ENCODE data around the gene HBG1. TPM values are rescaled to one million over a fixed set of nuclear protein-coding genes. Genes with fewer than 3 reads are reported as not detected.
"Not testable (repeated sequence)": the region's sequence is repeated elsewhere in the genome, so short reads cannot be mapped to it uniquely, and the experiment has no call there.

Gene HBG1
- total RNA-seq (not detected), polyA plus RNA-seq (not detected)

GRCh38 chr11:5249807-5250396, at the start of gene HBG1:
TSS of gene HBG1 (minus strand) at chr11:5249857. CDS start at chr11:5249804, 53 bp downstream.
- POLR2A ChIA-PET (ENCODE audit: partially characterized antibody); DNase-seq; intact Hi-C loops (cut with micrococcal nuclease); H3K36me3 Mint-ChIP-seq; H3K27ac Mint-ChIP-seq; H3K9me3 Mint-ChIP-seq; H3K27ac ChIP-seq (ENCODE audit: low read depth, low read length); H3K36me3 ChIP-seq (ENCODE audit: insufficient read depth, low read length); H3K4me1 ChIP-seq (ENCODE audit: insufficient read depth, low read length); H3K4me3 ChIP-seq (ENCODE audit: low read length in 2 of 2); H3K4me3 Mint-ChIP-seq; H3K27me3 Mint-ChIP-seq; CTCF ChIA-PET (ENCODE audit: partially characterized antibody); H3K9me3 ChIP-seq (ENCODE audit: control insufficient read depth in 1 of 2, low read length in 2 of 2); H3K27me3 ChIP-seq (ENCODE audit: insufficient read depth, low read length); H3K4me1 Mint-ChIP-seq: not testable (repeated sequence)

- Mint-ChIP-seq H3K27me3 (peaks cover 4 to 5% of the 10 kb centered on the region in 2 donors), H3K27ac (no peak overlapping the region), H3K9me3 (peaks cover 0 to 3% (median 0%) of the 10 kb centered on the region in 8 donors), H3K4me3 (no peak overlapping the region), H3K4me1 (no peaks in the 10 kb centered on the region), H3K36me3 (no peaks in the 10 kb centered on the region)
- DNase-seq = no peak
- intact Hi-C loops (cut with micrococcal nuclease) = no loop called here
- no peak overlapping the region for H3K4me3 ChIP-seq (ENCODE audit: low read length in 2 of 2)
- no peaks in the 10 kb centered on the region for H3K27me3 ChIP-seq (ENCODE audit: insufficient read depth, low read length)
- H3K36me3 ChIP-seq (ENCODE audit: insufficient read depth, low read length) = no peaks in the 10 kb centered on the region
- H3K9me3 ChIP-seq (ENCODE audit: control insufficient read depth in 1 of 2, low read length in 2 of 2) = no peaks in the 10 kb centered on the region
- ChIA-PET POLR2A (ENCODE audit: partially characterized antibody) (no interaction called here), CTCF (ENCODE audit: partially characterized antibody) (no interaction called here)
- H3K4me1 ChIP-seq (ENCODE audit: insufficient read depth, low read length) = no peaks in the 10 kb centered on the region
- no peak overlapping the region for H3K27ac ChIP-seq (ENCODE audit: low read depth, low read length)
Measured at GRCh38 chr11:5298451-5298850, 48.8 kb upstream of the HBG1 start.

- ChIA-PET POLR2A (ENCODE audit: partially characterized antibody) (no interaction called here), CTCF (ENCODE audit: partially characterized antibody) (no interaction called here)
- Mint-ChIP-seq H3K4me3 (no peak overlapping the region), H3K27me3 (peaks cover 4 to 5% of the 10 kb centered on the region in 2 donors), H3K4me1 (no peaks in the 10 kb centered on the region), H3K27ac (no peak overlapping the region), H3K9me3 (peaks cover 0 to 5% (median 0%) of the 10 kb centered on the region in 8 donors), H3K36me3 (no peaks in the 10 kb centered on the region)
- Histone ChIP-seq H3K4me1 (ENCODE audit: insufficient read depth, low read length) (no peaks in the 10 kb centered on the region), H3K27me3 (ENCODE audit: insufficient read depth, low read length) (no peaks in the 10 kb centered on the region), H3K27ac (ENCODE audit: low read depth, low read length) (no peak overlapping the region), H3K4me3 (ENCODE audit: low read length in 2 of 2) (no peak overlapping the region), H3K36me3 (ENCODE audit: insufficient read depth, low read length) (no peaks in the 10 kb centered on the region), H3K9me3 (ENCODE audit: control insufficient read depth in 1 of 2, low read length in 2 of 2) (no peaks in the 10 kb centered on the region)
- DNase-seq = no peak
- intact Hi-C loops (cut with micrococcal nuclease) = no loop called here
Measured at GRCh38 chr11:5297721-5298323, 48.2 kb upstream of the HBG1 start.

GRCh38 chr11:5294342-5294995, 44.8 kb upstream of the HBG1 start:
- H3K9me3 ChIP-seq (ENCODE audit: control insufficient read depth in 1 of 2, low read length in 2 of 2); intact Hi-C loops (cut with micrococcal nuclease); H3K36me3 ChIP-seq (ENCODE audit: insufficient read depth, low read length); CTCF ChIA-PET (ENCODE audit: partially characterized antibody); H3K4me1 Mint-ChIP-seq; H3K27ac Mint-ChIP-seq; H3K9me3 Mint-ChIP-seq; H3K27me3 Mint-ChIP-seq; H3K4me3 ChIP-seq (ENCODE audit: low read length in 2 of 2); H3K27me3 ChIP-seq (ENCODE audit: insufficient read depth, low read length); H3K36me3 Mint-ChIP-seq; H3K27ac ChIP-seq (ENCODE audit: low read depth, low read length); H3K4me3 Mint-ChIP-seq; H3K4me1 ChIP-seq (ENCODE audit: insufficient read depth, low read length); POLR2A ChIA-PET (ENCODE audit: partially characterized antibody): not testable (repeated sequence)
- DNase-seq = peak in 1 of 5 donors; percentile 30

GRCh38 chr11:5293028-5293427, 43.4 kb upstream of the HBG1 start:
- peaks cover 0 to 4% of the 10 kb centered on the region in 2 donors for H3K27me3 Mint-ChIP-seq
- no peaks in the 10 kb centered on the region for H3K36me3 ChIP-seq (ENCODE audit: insufficient read depth, low read length)
- H3K9me3 ChIP-seq (ENCODE audit: control insufficient read depth in 1 of 2, low read length in 2 of 2) = no peaks in the 10 kb centered on the region
- H3K4me3 ChIP-seq (ENCODE audit: low read length in 2 of 2) = no peak overlapping the region
- H3K27me3 ChIP-seq (ENCODE audit: insufficient read depth, low read length) = no peaks in the 10 kb centered on the region
- H3K27ac ChIP-seq (ENCODE audit: low read depth, low read length) = no peak overlapping the region
- H3K36me3 Mint-ChIP-seq = no peaks in the 10 kb centered on the region
- intact Hi-C loops (cut with micrococcal nuclease) = no loop called here
- peaks cover 0 to 4% (median under 1%) of the 10 kb centered on the region in 8 donors for H3K9me3 Mint-ChIP-seq
- H3K4me3 Mint-ChIP-seq = no peak overlapping the region
- ChIA-PET POLR2A (ENCODE audit: partially characterized antibody) (no interaction called here), CTCF (ENCODE audit: partially characterized antibody) (no interaction called here)
- no peaks in the 10 kb centered on the region for H3K4me1 ChIP-seq (ENCODE audit: insufficient read depth, low read length)
- H3K27ac Mint-ChIP-seq = no peak overlapping the region
- H3K4me1 Mint-ChIP-seq = no peaks in the 10 kb centered on the region
- no peak for DNase-seq

GRCh38 chr11:5291207-5291838, 41.7 kb upstream of the HBG1 start:
- Histone ChIP-seq H3K27me3 (ENCODE audit: insufficient read depth, low read length) (no peaks in the 10 kb centered on the region), H3K4me3 (ENCODE audit: low read length in 2 of 2) (no peak overlapping the region), H3K27ac (ENCODE audit: low read depth, low read length) (no peak overlapping the region), H3K36me3 (ENCODE audit: insufficient read depth, low read length) (no peaks in the 10 kb centered on the region), H3K4me1 (ENCODE audit: insufficient read depth, low read length) (no peaks in the 10 kb centered on the region), H3K9me3 (ENCODE audit: control insufficient read depth in 1 of 2, low read length in 2 of 2) (no peaks in the 10 kb centered on the region)
- ChIA-PET POLR2A (ENCODE audit: partially characterized antibody) (no interaction called here), CTCF (ENCODE audit: partially characterized antibody) (no interaction called here)
- H3K9me3 Mint-ChIP-seq = peaks cover 0 to 4% (median under 1%) of the 10 kb centered on the region in 8 donors
- intact Hi-C loops (cut with micrococcal nuclease) = no loop called here
- no peaks in the 10 kb centered on the region for H3K4me1 Mint-ChIP-seq
- H3K27me3 Mint-ChIP-seq = no peaks in the 10 kb centered on the region
- no peaks in the 10 kb centered on the region for H3K36me3 Mint-ChIP-seq
- DNase-seq = no peak
- no peak overlapping the region for H3K27ac Mint-ChIP-seq
- no peak overlapping the region for H3K4me3 Mint-ChIP-seq

- H3K4me3 ChIP-seq (ENCODE audit: low read length in 2 of 2) = no peak overlapping the region
- intact Hi-C loops (cut with micrococcal nuclease) = no loop called here
- peaks cover 0 to 4% (median under 1%) of the 10 kb centered on the region in 8 donors for H3K9me3 Mint-ChIP-seq
- H3K27me3 ChIP-seq (ENCODE audit: insufficient read depth, low read length) = no peaks in the 10 kb centered on the region
- ChIA-PET POLR2A (ENCODE audit: partially characterized antibody) (no interaction called here), CTCF (ENCODE audit: partially characterized antibody) (no interaction called here)
- H3K4me1 ChIP-seq (ENCODE audit: insufficient read depth, low read length) = no peaks in the 10 kb centered on the region
- no peak overlapping the region for H3K27ac ChIP-seq (ENCODE audit: low read depth, low read length)
- DNase-seq = no peak
- H3K4me1 Mint-ChIP-seq = no peaks in the 10 kb centered on the region
- no peaks in the 10 kb centered on the region for H3K36me3 ChIP-seq (ENCODE audit: insufficient read depth, low read length)
- no peaks in the 10 kb centered on the region for H3K36me3 Mint-ChIP-seq
- H3K9me3 ChIP-seq (ENCODE audit: control insufficient read depth in 1 of 2, low read length in 2 of 2) = no peaks in the 10 kb centered on the region
- no peak overlapping the region for H3K4me3 Mint-ChIP-seq
- H3K27me3 Mint-ChIP-seq = no peaks in the 10 kb centered on the region
- H3K27ac Mint-ChIP-seq = no peak overlapping the region
Measured at GRCh38 chr11:5290106-5290505, 40.4 kb upstream of the HBG1 start.
